Brain microvascular endothelial cell (primary cell): ENCODE measurements around the gene CDNF.
"Not testable (repeated sequence)": the region's sequence is repeated elsewhere in the genome, so short reads cannot be mapped to it uniquely, and the experiment has no call there.

Experiments
- DNase-seq: peaks from one replicate; pipeline ENCODE4 v3.0.0-alpha.2; 2020
- H3K27ac ChIP-seq: fragments of 250-450 bp; sonication (Bioruptor Pico); 2 replicates; pipeline ENCODE4 v1.5.1; 2020; ENCODE audit warnings: mild to moderate bottlenecking, moderate library complexity
- H3K27me3 ChIP-seq: fragments of 250-450 bp; sonication (Bioruptor Pico); replicated peaks from 2 replicates; pipeline ENCODE4 v1.5.1; 2020; ENCODE audit warnings: mild to moderate bottlenecking
- H3K36me3 ChIP-seq: fragments of 250-450 bp; sonication (Bioruptor Pico); replicated peaks from 2 replicates; pipeline ENCODE4 v1.5.1; 2020; ENCODE audit warnings: mild to moderate bottlenecking
- H3K4me3 ChIP-seq: 2 replicates; pipeline ENCODE4 v1.5.1; 2011; ENCODE audit warnings: low read depth, mild to moderate bottlenecking, control low read depth, low read length, moderate library complexity
- CTCF ChIP-seq: IDR thresholded peaks from 2 replicates; pipeline ENCODE4 v1.5.1; 2011; ENCODE audit warnings: low read depth, mild to moderate bottlenecking, moderate library complexity, low read length, control low read depth, inconsistent platforms; ENCODE audit errors: missing control alignments
- in situ Hi-C: cut with HindIII; loops from 2 replicates; pipeline ENCODE4 v1.10.0; 2017; ENCODE audit warnings: low sequenced_read_pairs, low pct_ligation_motif_present

Gene CDNF

GRCh38 chr10:14822879-14823755 lies 14.7 kb downstream of the CDNF start:
- H3K36me3 ChIP-seq: no peaks in the 10 kb centered on the region
- H3K27me3 ChIP-seq: no peaks in the 10 kb centered on the region
- DNase-seq: peak; percentile 57
- TF ChIP-seq CTCF: peak; percentile 79
- H3K4me3 ChIP-seq: no peak overlapping the region
- no peak overlapping the region for H3K27ac ChIP-seq
- in situ Hi-C loops: no loop called here

GRCh38 chr10:14821635-14822375 lies 16.0 kb downstream of the CDNF start:
- in situ Hi-C loops: no loop called here
- Histone ChIP-seq H3K27ac (no peak overlapping the region), H3K27me3 (no peaks in the 10 kb centered on the region), H3K4me3 (no peak overlapping the region), H3K36me3 (no peaks in the 10 kb centered on the region)
- no peak for TF ChIP-seq CTCF
- DNase-seq: no peak

- no peak for TF ChIP-seq CTCF
- H3K27ac ChIP-seq: no peak overlapping the region
- no peak for DNase-seq
Measured at GRCh38 chr10:14820775-14821154, 17.1 kb downstream of the CDNF start.

GRCh38 chr10:14820010-14820774 lies 17.6 kb downstream of the CDNF start:
- DNase-seq: peak; percentile 89
- Histone ChIP-seq H3K27ac (no peak overlapping the region), H3K36me3 (no peaks in the 10 kb centered on the region), H3K4me3 (no peak overlapping the region), H3K27me3 (no peaks in the 10 kb centered on the region)
- TF ChIP-seq CTCF: no peak
- in situ Hi-C loops: no loop called here

More at GRCh38 chr10:14820775-14821154, 17.1 kb downstream of the CDNF start:
- in situ Hi-C loops: no loop called here
- Histone ChIP-seq H3K27me3 (no peaks in the 10 kb centered on the region), H3K36me3 (no peaks in the 10 kb centered on the region), H3K4me3 (no peak overlapping the region)

- H3K36me3 ChIP-seq, DNase-seq, H3K27me3 ChIP-seq, in situ Hi-C loops, H3K4me3 ChIP-seq, H3K27ac ChIP-seq: not testable (repeated sequence)
Measured at GRCh38 chr10:14816717-14817116, 21.1 kb downstream of the CDNF start.

GRCh38 chr10:14815681-14816080 lies 22.2 kb downstream of the CDNF start:
- no peak for TF ChIP-seq CTCF

More at GRCh38 chr10:14815681-14816080, 22.2 kb downstream of the CDNF start:
- no peaks in the 10 kb centered on the region for H3K27me3 ChIP-seq
- DNase-seq: no peak
- no peaks in the 10 kb centered on the region for H3K36me3 ChIP-seq
- H3K4me3 ChIP-seq: no peak overlapping the region
- H3K27ac ChIP-seq: no peak overlapping the region
- in situ Hi-C loops: no loop called here
